NCI-H226 (cell line): ENCODE data around the gene YIPF5.

Experiments
- DNase-seq: peaks from one replicate; pipeline ENCODE4 v3.0.0-alpha.2; 2015

YIPF5 gene

DNA sequence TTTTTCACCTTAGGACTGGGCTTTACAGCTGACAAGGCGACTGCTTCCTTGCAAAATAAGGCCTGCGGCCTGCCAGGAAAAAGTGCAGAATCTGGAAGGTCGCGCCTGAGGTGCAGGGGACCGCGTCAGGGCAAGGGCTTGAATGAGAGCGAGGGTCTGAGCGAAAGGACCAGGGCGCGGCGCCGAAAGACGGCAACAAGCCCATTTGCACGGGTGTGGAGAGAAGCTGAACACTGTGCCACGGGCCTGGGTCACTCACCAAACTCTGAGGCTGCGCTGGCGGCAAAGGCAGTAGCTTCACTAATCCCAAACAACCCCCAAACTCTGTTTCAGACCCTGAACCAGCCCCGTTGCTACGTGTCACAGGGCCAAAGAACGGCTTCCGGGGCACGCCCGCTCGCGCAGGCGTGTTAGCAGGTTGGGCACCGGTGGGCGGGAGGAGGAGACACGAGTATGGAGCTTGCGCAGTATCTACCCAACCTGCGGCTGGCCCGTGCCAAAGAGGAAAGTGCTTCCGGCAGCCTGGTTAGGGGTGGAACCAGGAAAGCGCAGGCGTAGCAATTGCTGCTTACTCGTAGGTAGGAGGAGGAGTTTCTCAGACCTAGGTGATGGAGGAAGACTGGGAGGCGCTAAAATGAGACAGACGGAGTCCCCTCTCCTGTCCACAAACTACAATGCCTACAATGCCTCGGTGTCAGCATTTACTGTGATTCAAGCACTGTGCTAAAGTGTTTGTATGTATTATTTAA is at the start of gene YIPF5, which contains the start of gene KCTD16:
YIPF5 (minus strand) TSS at position 384 of the 749 bp plus-strand sequence. CDS start 704 bp downstream, outside the sequence.
KCTD16 (plus strand) TSS at position 598 of the 749 bp plus-strand sequence.
- peak; percentile 97 for DNase-seq

- DNase-seq, result no peak
Measured at GRCh38 chr5:144219869-144220268, 49.4 kb upstream of the YIPF5 start.

DNA sequence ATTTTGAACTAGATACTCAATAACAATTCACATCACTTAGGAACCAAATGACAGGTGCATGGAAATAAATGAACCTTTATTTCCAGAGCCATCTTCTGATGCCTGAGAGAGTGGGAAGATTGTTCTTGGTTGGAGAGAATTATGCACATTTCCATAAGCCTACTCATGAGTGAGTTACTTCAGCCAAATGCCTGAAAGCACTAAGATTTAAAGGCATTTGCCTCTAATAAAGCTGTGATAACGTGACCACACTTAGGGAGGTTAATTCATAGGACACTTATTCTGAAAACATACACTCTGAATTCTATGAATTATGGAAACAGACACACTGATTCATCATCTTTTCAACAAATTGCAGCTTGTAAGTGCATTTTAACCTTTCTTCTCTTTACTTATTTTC is 40.2 kb upstream of the YIPF5 start:
- no peak for DNase-seq

GRCh38 chr5:144209361-144209760 is 38.9 kb upstream of the YIPF5 start:
- no peak for DNase-seq

GRCh38 chr5:144207875-144208444 is 37.5 kb upstream of the YIPF5 start:
- no peak for DNase-seq

DNA sequence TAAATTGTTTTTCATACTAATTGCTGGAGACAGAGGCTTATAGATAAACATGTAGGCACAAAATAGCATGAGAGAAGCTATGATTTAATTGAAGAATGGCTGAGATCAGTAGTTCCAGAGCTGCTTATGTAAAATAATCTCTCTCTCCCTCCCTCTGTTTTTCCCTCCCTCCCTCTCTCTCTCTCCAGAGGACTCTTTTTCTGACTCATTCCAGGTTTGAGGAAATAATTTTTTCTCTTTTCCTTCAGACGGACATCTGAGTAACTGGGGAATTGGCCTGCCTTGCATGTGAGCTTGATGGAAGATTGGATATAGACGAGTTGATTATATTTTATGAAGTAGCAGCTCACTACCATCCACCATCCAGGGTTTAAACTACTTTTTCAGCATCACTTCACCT is 35.7 kb upstream of the YIPF5 start:
- DNase-seq, result no peak

DNA sequence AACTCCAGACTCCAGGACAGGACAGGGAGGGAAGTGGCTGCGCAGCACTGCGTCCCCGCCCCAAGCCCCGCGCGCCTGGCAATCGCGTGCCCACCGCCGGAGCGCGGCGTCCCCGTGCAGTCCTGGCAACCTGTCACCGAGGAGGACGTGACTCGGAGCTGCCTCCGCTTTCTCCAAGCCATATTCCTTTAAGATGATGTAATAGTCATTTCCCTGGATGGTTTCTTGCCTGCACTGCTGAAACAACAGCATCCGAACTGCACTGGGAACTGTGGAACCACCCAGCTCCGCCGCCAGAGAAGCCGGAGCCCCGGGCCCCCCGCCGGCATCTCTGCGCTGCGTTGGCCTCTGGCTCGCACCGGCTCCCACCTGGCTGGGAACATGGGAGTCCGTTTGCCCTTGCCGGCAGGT is 34.7 kb upstream of the YIPF5 start:
- peak; percentile 10 for DNase-seq

DNA sequence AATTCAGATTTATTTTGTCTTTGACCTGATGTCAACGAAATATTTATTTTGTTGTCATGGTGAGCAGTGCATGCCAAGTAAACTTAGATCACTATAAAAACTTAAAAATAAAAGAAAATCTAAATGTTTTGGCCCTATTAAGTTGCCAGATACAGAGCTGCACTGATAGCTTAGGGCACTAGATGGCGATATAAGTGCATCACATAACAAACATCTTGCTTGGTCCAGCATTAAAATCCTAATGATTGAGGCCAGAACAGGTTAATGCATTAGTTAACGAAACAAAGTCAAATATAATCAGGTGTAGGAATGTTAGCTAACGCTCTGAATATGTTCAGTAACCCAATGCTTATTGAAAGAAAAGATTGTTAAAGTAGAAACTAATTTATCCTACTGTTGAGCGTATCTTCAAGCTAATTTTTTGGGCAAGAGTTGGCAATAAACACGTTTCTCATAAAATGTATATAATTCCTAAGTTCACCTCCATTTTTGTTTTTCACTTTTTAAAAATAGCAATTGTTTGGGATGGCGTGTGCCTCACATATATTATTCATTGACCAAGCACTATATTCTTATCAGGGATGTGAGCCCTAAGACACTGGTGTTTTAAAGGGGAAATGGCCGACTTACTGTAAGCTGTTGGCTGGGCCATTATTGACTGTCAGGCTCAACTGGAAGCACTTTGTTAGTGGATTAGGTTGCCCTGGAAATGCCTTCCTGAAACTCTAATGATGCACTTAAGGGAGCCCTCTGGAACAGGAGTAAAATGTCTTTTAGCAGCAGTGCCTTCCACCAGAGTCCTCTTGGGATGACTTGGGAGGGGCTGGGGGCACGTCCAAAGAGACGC is 33.5 kb upstream of the YIPF5 start:
- DNase-seq, result no peak

DNA sequence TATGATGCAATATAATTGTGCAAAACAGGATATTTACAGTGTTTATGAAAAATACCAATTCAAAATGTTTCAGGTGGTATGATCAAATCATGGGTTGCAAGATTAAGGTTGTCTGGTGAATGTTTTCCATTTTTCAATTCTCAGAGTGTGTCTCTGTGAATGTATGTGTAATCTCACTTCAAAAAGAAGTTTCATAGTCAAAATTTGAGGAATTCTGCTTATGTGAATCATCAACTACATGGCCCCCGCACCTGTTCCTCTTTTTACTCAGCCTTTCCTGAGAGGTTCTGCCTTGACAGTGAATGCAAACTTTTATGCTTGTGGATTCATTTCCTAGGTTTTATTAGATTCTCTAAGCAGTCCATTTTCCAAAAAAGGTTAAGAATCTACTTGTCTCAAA is 32.3 kb upstream of the YIPF5 start:
- no peak for DNase-seq

DNA sequence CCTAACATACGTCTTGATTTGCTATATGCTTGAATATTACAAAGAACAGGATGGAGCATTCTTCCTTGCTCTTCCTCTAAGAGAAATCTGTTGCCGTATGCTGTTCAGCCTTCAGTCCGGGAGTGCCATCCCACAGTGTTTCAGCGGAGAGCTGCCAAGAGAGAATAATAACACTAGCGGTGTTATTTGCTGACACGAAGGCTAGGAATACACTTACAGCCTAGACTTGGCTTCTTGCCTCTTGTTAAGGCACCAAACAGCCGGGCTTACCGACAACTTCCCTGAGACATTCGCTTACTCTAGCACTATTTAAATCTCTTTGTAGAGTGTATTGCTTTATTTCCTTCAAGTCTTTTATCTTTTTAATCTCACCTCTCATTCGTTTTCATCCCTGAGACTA is 31.6 kb upstream of the YIPF5 start:
- DNase-seq, result no peak

GRCh38 chr5:144201588-144201987 is 31.1 kb upstream of the YIPF5 start:
- DNase-seq, result no peak

DNA sequence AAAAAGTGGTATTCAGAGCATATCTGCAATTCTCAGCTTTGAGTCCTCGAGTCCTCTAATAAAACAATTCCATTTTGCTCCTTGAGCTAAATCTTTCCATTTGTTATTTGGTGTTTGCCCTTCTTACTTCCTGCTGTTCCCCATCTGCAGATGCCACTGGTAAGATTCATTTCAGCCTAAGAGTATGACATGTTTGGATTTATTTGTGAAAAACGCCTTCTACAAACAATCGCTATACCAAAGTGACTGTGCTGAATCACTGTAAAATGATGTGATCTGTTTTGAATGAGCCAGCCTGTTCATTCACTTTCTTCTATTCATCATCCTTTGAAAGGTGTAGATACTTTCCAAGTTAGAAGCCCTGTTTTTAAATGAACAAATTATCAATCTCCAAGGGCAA is 27.9 kb upstream of the YIPF5 start:
- DNase-seq, result no peak

GRCh38 chr5:144196612-144197011 is 26.2 kb upstream of the YIPF5 start:
- no peak for DNase-seq

GRCh38 chr5:144195448-144195847 is 25.0 kb upstream of the YIPF5 start:
- DNase-seq, result no peak

- no peak for DNase-seq
Measured at GRCh38 chr5:144194144-144194543, 23.7 kb upstream of the YIPF5 start.

DNA sequence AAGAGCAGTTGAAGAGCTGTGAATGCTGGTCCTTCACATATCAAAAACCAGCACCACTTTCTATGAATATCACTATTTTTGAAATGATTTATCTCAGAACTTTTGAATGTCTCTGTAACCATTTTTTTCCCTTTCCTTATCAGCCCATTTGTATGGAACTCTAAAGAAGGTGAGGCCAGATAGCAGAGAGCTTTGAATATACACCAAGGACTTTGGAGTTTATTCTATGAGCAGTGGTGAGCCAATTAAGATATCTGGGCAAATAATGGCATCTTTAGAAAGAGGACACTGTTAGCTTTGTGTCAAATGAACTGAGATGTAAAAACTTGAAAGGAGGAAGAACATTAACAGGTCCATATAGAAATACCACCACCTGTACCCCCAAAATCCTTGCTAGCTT is 22.2 kb upstream of the YIPF5 start:
- no peak for DNase-seq

GRCh38 chr5:144191998-144192397 is 21.5 kb upstream of the YIPF5 start:
- DNase-seq, result peak; percentile 63

DNA sequence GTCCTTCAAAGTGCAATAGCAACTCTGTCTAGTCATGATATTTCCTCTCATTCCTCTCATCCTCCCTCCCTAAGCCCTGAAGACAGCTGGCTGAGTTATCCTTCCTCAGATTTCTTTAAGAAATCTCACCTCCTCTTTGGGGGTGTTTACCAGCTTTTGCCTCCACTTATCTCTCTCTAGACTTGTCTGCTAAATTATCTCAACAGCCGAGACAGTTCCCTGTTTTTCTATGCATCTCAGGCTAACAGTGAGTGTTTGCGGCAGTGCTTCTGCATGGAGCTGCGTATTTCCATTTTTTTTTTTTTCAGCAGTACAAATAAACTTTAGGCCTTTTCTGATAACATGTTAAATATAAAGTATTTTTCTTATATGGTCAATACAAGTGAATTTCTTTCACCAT is 21.1 kb upstream of the YIPF5 start:
- peak; percentile 10 for DNase-seq

GRCh38 chr5:144189800-144190429 is 19.5 kb upstream of the YIPF5 start:
- peak; percentile 99 for DNase-seq

DNA sequence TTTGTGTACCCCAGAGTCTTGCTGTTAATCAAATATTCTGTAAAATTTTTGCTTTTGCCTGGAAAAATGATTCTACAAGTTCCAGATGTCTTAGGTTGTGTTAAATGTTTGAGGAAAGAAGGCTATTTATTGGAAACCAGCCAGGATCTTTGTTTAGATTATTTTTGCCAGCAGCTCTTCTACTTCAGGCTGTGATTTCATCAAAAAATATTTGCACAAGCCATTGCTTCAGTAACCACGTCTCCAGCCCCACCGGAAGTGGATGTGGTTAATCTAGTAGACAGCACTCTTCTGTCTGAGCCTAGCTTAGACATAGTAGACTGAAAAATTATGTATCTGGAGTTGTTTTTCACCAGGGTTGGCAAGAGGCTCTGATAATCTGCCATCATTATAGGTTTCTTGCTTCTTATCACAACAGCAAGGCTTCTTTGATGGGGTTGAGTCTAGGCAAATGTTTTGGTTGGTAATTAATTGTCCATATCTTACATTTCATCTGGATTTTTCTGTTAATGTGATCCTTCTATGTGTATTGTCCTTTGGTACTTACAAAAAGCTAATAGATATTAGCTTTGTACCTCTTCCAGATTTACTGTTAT is 17.3 kb upstream of the YIPF5 start:
- DNase-seq, result peak; percentile 96

- DNase-seq, result peak; percentile 38
Measured at GRCh38 chr5:144183254-144183889, 12.9 kb upstream of the YIPF5 start.

DNA sequence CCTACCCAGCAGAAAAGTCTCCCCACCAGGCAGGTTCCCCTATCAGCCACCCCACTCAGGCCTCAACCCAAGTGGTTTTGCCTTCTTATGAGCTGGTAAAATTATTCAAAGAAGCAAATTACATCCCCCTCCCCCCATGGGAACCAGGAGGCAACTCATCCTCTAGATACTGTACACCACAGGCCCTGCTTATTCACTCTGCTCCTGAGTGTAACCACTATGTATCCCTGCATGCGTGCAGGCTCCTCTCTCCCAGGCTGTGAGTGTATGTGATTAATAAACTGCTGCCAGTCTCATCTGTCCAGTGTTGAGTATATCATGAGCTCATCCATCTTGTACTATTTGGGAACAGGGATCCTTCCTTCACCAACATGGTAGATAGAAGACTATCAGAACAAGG is 8.8 kb upstream of the YIPF5 start:
- DNase-seq, result no peak
